B cell (primary cell): ENCODE results near the gene JAK3. TPM values are rescaled to one million over a fixed set of nuclear protein-coding genes. Genes with fewer than 3 reads are reported as not detected.

ENCODE experiments used
- ATAC-seq: fragments of 200-7000 bp; cut with Tn5 transposase; one replicate; pipeline ENCODE4 v1.10.0; 2021; ENCODE audit warnings: low read depth, mild to moderate bottlenecking, moderate number of reproducible peaks, moderate library complexity
- CTCF ChIA-PET: fragments of 350-600 bp; sonication (Branson Sonifier 250); formaldehyde crosslinking; loops from one replicate; lab custom pipeline; 2021; ENCODE audit warnings: antibody characterized with exemption, inconsistent platforms; lab: Charles Lee
- POLR2A ChIA-PET: fragments of 350-600 bp; sonication (Branson Sonifier 250); formaldehyde crosslinking; loops from one replicate; lab custom pipeline; 2021; ENCODE audit warnings: antibody characterized with exemption; lab: Charles Lee
- DNase-seq: peaks from one replicate; pipeline ENCODE4 v3.0.0; 2013
- H2AFZ ChIP-seq: 2 replicates; pipeline ENCODE4 v1.6.1; 2012; ENCODE audit warnings: mild to moderate bottlenecking, low read depth, low read length; ENCODE audit not compliant: insufficient read depth, poor library complexity, severe bottlenecking
- H3K27ac ChIP-seq, 2 donors: 1 replicate in 1 of 2; 2 replicates in 1 of 2; pipeline ENCODE4 v1.5.1; 2012 to 2013; ENCODE audit warnings: low read length in 2 of 2, mild to moderate bottlenecking in 2 of 2, moderate library complexity in 1 of 2
- H3K27me3 ChIP-seq, 4 experiments: fragments of 200-600 bp in 1 of 4; sonication (generic) in 1 of 4; replicated peaks in 1 of 4; 1 replicate in 2 of 4; 2 replicates in 2 of 4; pipeline versions ENCODE4 v1.6.1 to v1.7.0; 2013 to 2016; ENCODE audit warnings: low read length in 3 of 4, mild to moderate bottlenecking in 2 of 4, mixed read lengths in 1 of 4, moderate library complexity in 1 of 4; ENCODE audit not compliant: insufficient read depth in 4 of 4, control insufficient read depth in 3 of 4; ENCODE audit errors: control extremely low read depth in 1 of 4
- H3K36me3 ChIP-seq, 2 experiments: replicated peaks in 1 of 2; 1 replicate in 1 of 2; 2 replicates in 1 of 2; pipeline versions ENCODE4 v1.6.1 to v1.7.1; 2013; ENCODE audit warnings: low read length in 1 of 2; ENCODE audit not compliant: insufficient read depth in 2 of 2, control insufficient read depth in 1 of 2; ENCODE audit errors: control extremely low read depth in 1 of 2, extremely low read depth in 1 of 2
- H3K4me1 ChIP-seq, 2 donors: fragments of 200-600 bp in 1 of 2; sonication (generic) in 1 of 2; 1 replicate in 1 of 2; 2 replicates in 1 of 2; pipeline versions ENCODE4 v1.5.1 to v1.6.1; 2013 to 2017; ENCODE audit warnings: low read length in 2 of 2; ENCODE audit not compliant: control insufficient read depth in 2 of 2, insufficient read depth in 2 of 2
- H3K4me2 ChIP-seq: replicated peaks from 2 replicates; pipeline ENCODE3; 2012; ENCODE audit warnings: mild to moderate bottlenecking, low read depth, low read length; ENCODE audit not compliant: poor library complexity, severe bottlenecking
- H3K4me3 ChIP-seq, 5 experiments: fragments of 200-600 bp in 1 of 5; sonication (generic) in 1 of 5; 1 replicate in 3 of 5; 2 replicates in 2 of 5; pipeline versions ENCODE4 v1.5.1 to v1.7.0; 2011 to 2016; ENCODE audit warnings: low read length in 4 of 5, mild to moderate bottlenecking in 4 of 5, low read depth in 2 of 5, control low read depth in 1 of 5, moderate library complexity in 1 of 5; ENCODE audit not compliant: insufficient read depth in 1 of 5; ENCODE audit errors: control extremely low read depth in 1 of 5, extremely low read depth in 1 of 5
- H3K79me2 ChIP-seq: fragments of 200-600 bp; sonication (generic); one replicate; pipeline ENCODE4 v1.6.0; 2016; ENCODE audit warnings: low read length; ENCODE audit not compliant: control insufficient read depth, insufficient read depth
- H3K9ac ChIP-seq: fragments of 200-600 bp; sonication (generic); 2 replicates; pipeline ENCODE4 v1.6.1; 2017; ENCODE audit warnings: mild to moderate bottlenecking, low read length, moderate library complexity
- H3K9me3 ChIP-seq, 3 donors: one replicate each; pipeline versions ENCODE4 v1.6.1 to v1.7.1; 2013; ENCODE audit warnings: low read length in 2 of 3; ENCODE audit not compliant: control insufficient read depth in 2 of 3, insufficient read depth in 1 of 3; ENCODE audit errors: control extremely low read depth in 1 of 3
- H4K20me1 ChIP-seq: 2 replicates; pipeline ENCODE4 v1.6.0; 2012; ENCODE audit warnings: mild to moderate bottlenecking, low read length; ENCODE audit not compliant: insufficient read depth, control insufficient read depth, poor library complexity, severe bottlenecking
- H3K27ac Mint-ChIP-seq: one replicate; pipeline ENCODE4 v1.8.0; 2021; ENCODE audit warnings: mixed read lengths
- H3K27me3 Mint-ChIP-seq: one replicate; pipeline ENCODE4 v1.8.0; 2021; ENCODE audit warnings: mixed read lengths
- H3K4me1 Mint-ChIP-seq: one replicate; pipeline ENCODE4 v1.8.0; 2021; ENCODE audit warnings: mixed read lengths
- H3K4me3 Mint-ChIP-seq: one replicate; pipeline ENCODE4 v1.8.0; 2021; ENCODE audit warnings: mixed read lengths
- H3K9me3 Mint-ChIP-seq: one replicate; pipeline ENCODE4 v1.8.0; 2022; ENCODE audit warnings: mixed read lengths; ENCODE audit not compliant: insufficient read depth
- CTCF ChIP-seq: fragments of 200-600 bp; IDR thresholded peaks from one replicate; pipeline ENCODE4 v1.8.0; 2022; ENCODE audit warnings: antibody characterized with exemption, mild to moderate bottlenecking
- EZH2 ChIP-seq: IDR thresholded peaks from 2 replicates; pipeline ENCODE4 v1.6.1; 2012; ENCODE audit warnings: borderline replicate concordance, low read depth, mild to moderate bottlenecking, moderate library complexity, low read length; ENCODE audit not compliant: insufficient read depth, poor library complexity, severe bottlenecking
- WGBS: methylation state at CpG from one replicate; pipeline ENCODE4 v1.1.5; 2013; ENCODE audit warnings: missing lambda C conversion rate; ENCODE audit not compliant: insufficient coverage; 5-methylcytosine and 5-hydroxymethylcytosine counted together
- intact Hi-C: fragments of 100-400 bp; cut with micrococcal nuclease; formaldehyde crosslinking; loops from one replicate; pipeline ENCODE4 v1.10.0; 2022
- polyA plus RNA-seq: library from polyadenylated mRNA; depleted of rRNA; stranded (reverse); fragments of >200 nt; gene quantifications from 2 replicates; pipeline ENCODE4 v1.2.3, GENCODE V29; 2012
- total RNA-seq, 2 donors: library from RNA; stranded (reverse); fragments of 120-200 nt in 1 of 2; gene quantifications; 1 replicate in 1 of 2; 2 replicates in 1 of 2; pipeline versions ENCODE4 v1.2.3 to v1.2.4, GENCODE V29; 2013 to 2022

JAK3 gene
- total and polyA plus RNA-seq, 2 donors (not counting 1 experiment from before 2014, with no cell fraction given) = 102 to 143 TPM

GRCh38 chr19:17836530-17836929 lies 11.3 kb downstream of the JAK3 start:
- Mint-ChIP-seq H3K9me3 (no peaks in the 10 kb centered on the region), H3K27ac (no peak overlapping the region), H3K4me3 (no peak overlapping the region), H3K27me3 (no peaks in the 10 kb centered on the region), H3K4me1 (no peaks in the 10 kb centered on the region)
- ATAC-seq = no peak
- DNase-seq = no peak
- H3K27ac ChIP-seq = peak overlapping the region in 1 of 2 donors; percentile 30
- H4K20me1 ChIP-seq = peaks cover 24% of the 10 kb centered on the region
- peaks cover 0 to 2% (median 0%) of the 10 kb centered on the region in 3 donors for H3K9me3 ChIP-seq
- 100% methylated on average over 2 of the region's 4 CpGs for WGBS
- ChIA-PET POLR2A (no interaction called here), CTCF (no interaction called here)
- TF ChIP-seq CTCF (no peak), EZH2 (no peak)
- H3K9ac ChIP-seq = no peak overlapping the region
- no peaks in the 10 kb centered on the region for H3K4me1 ChIP-seq
- H3K79me2 ChIP-seq = peaks cover 18% of the 10 kb centered on the region
- H3K4me2 ChIP-seq = no peak overlapping the region
- no peaks in the 10 kb centered on the region for H3K27me3 ChIP-seq
- no peak overlapping the region for H3K4me3 ChIP-seq
- no peak overlapping the region for H2AFZ ChIP-seq
- peaks cover 1 to 88% of the 10 kb centered on the region in 2 experiments for H3K36me3 ChIP-seq
- intact Hi-C loops = no loop called here

GRCh38 chr19:17835182-17836006 lies 12.4 kb downstream of the JAK3 start:
- Histone ChIP-seq H2AFZ (no peak overlapping the region), H3K4me2 (no peak overlapping the region), H3K4me1 (no peaks in the 10 kb centered on the region), H3K36me3 (peaks cover 1 to 84% of the 10 kb centered on the region in 2 experiments), H3K9me3 (peaks cover 0 to 7% (median 0%) of the 10 kb centered on the region in 3 donors), H3K79me2 (peaks cover 10% of the 10 kb centered on the region), H4K20me1 (peaks cover 24% of the 10 kb centered on the region), H3K27me3 (no peaks in the 10 kb centered on the region), H3K9ac (no peak overlapping the region), H3K4me3 (no peak overlapping the region), H3K27ac (no peak overlapping the region)
- intact Hi-C loops = no loop called here
- TF ChIP-seq EZH2 (no peak), CTCF (no peak)
- Mint-ChIP-seq H3K4me3 (no peak overlapping the region), H3K9me3 (no peaks in the 10 kb centered on the region), H3K27ac (peak overlapping the region; percentile 59), H3K4me1 (no peaks in the 10 kb centered on the region), H3K27me3 (no peaks in the 10 kb centered on the region)
- CTCF ChIA-PET = no interaction called here
- POLR2A ChIA-PET = interaction anchor here (0.7 kb wide), 1 partner anchor 9 kb away, joined by 3 read pairs; no protein-coding TSS in a partner anchor
- ATAC-seq = no peak
- DNase-seq = no peak
- 94% methylated on average over 5 of the region's 8 CpGs for WGBS
